ENCODE measurements around the gene PRR20G.

GRCh38 chr3:127324913-127325628 is 37.2 kb upstream of the PRR20G start:
- TF ChIP-seq CTCF (IDR thresholded peaks at IDR 0.05): no peak
- no peak for TF ChIP-seq POLR2AphosphoS5 (IDR thresholded peaks at IDR 0.05)
- TF ChIP-seq POLR2A (IDR thresholded peaks at IDR 0.05): no peak
